Astrocyte (in vitro differentiated cells and primary cell): ENCODE results near the gene SALL2. TPM values are rescaled to one million over a fixed set of nuclear protein-coding genes. Genes with fewer than 3 reads are reported as not detected.
A peak's percentile ranks its signal among the peaks of the same experiment; 100 is the strongest.

Experiments used
- DNase-seq: peaks from one replicate; pipeline ENCODE4 v3.0.0-alpha.2; 2010; ENCODE audit warnings: low read depth
- FAIRE-seq: peaks from 2 replicates; lab custom pipeline; 2011; peaks lifted over from hg19 to GRCh38; lab: Jason Lieb, UNC
- H2AFZ ChIP-seq: 2 replicates; pipeline ENCODE4 v1.6.0; 2012; ENCODE audit warnings: low read depth, low read length, inconsistent platforms
- H3K27ac ChIP-seq: 2 replicates; pipeline ENCODE4 v1.5.1; 2011; ENCODE audit warnings: low read depth, low read length, inconsistent platforms
- H3K27me3 ChIP-seq: 2 replicates; pipeline ENCODE4 v1.6.0; 2011; ENCODE audit warnings: low read length, inconsistent platforms; ENCODE audit not compliant: insufficient read depth
- H3K36me3 ChIP-seq: 2 replicates; pipeline ENCODE4 v1.5.1; 2011; ENCODE audit warnings: low read length, inconsistent platforms; ENCODE audit not compliant: insufficient read depth
- H3K4me1 ChIP-seq: 2 replicates; pipeline ENCODE4 v1.5.1; 2011; ENCODE audit warnings: low read length, inconsistent platforms; ENCODE audit not compliant: insufficient read depth
- H3K4me2 ChIP-seq: 2 replicates; pipeline ENCODE4 v1.6.0; 2012; ENCODE audit warnings: low read length, inconsistent platforms
- H3K4me3 ChIP-seq: 2 replicates; pipeline ENCODE4 v1.5.1; 2011; ENCODE audit warnings: low read depth, mild to moderate bottlenecking, low read length, inconsistent platforms; ENCODE audit not compliant: insufficient read depth
- H3K79me2 ChIP-seq: 2 replicates; pipeline ENCODE4 v1.6.0; 2012; ENCODE audit warnings: mild to moderate bottlenecking, low read length, inconsistent platforms; ENCODE audit not compliant: insufficient read depth
- H3K9ac ChIP-seq: 2 replicates; pipeline ENCODE4 v1.6.0; 2012; ENCODE audit warnings: mild to moderate bottlenecking, low read length, inconsistent platforms
- H3K9me3 ChIP-seq: 2 replicates; pipeline ENCODE4 v1.5.1; 2012; ENCODE audit warnings: low read depth, mild to moderate bottlenecking, low read length, inconsistent platforms; ENCODE audit not compliant: insufficient read depth
- H4K20me1 ChIP-seq: 2 replicates; pipeline ENCODE4 v1.6.0; 2012; ENCODE audit warnings: low read length, inconsistent platforms; ENCODE audit not compliant: insufficient read depth
- H3K27ac Mint-ChIP-seq: one replicate; pipeline ENCODE4 v1.8.0; 2021; ENCODE audit warnings: mild to moderate bottlenecking, mixed read lengths; ENCODE audit not compliant: unreplicated experiment
- H3K27me3 Mint-ChIP-seq: one replicate; pipeline ENCODE4 v1.8.0; 2021; ENCODE audit warnings: low read depth, mixed read lengths; ENCODE audit not compliant: unreplicated experiment
- H3K36me3 Mint-ChIP-seq: one replicate; pipeline ENCODE4 v1.8.0; 2021; ENCODE audit warnings: low read depth, mixed read lengths; ENCODE audit not compliant: unreplicated experiment
- H3K4me1 Mint-ChIP-seq: one replicate; pipeline ENCODE4 v1.8.0; 2021; ENCODE audit warnings: low read depth, mixed read lengths; ENCODE audit not compliant: unreplicated experiment
- H3K4me3 Mint-ChIP-seq: one replicate; pipeline ENCODE4 v1.8.0; 2021; ENCODE audit warnings: mild to moderate bottlenecking, moderate library complexity, mixed read lengths; ENCODE audit not compliant: unreplicated experiment
- H3K9me3 Mint-ChIP-seq: one replicate; pipeline ENCODE4 v1.8.0; 2021; ENCODE audit warnings: mild to moderate bottlenecking, mixed read lengths; ENCODE audit not compliant: unreplicated experiment
- CTCF ChIP-seq: IDR thresholded peaks from 2 replicates; pipeline ENCODE4 v1.5.1; 2011; ENCODE audit warnings: low read depth, mild to moderate bottlenecking, inconsistent platforms, low read length, moderate library complexity; ENCODE audit not compliant: insufficient read depth
- EZH2 ChIP-seq: IDR thresholded peaks from 2 replicates; pipeline ENCODE4 v1.6.1; 2012; ENCODE audit warnings: mild to moderate bottlenecking, low read length, inconsistent platforms; ENCODE audit not compliant: insufficient read depth
- total RNA-seq: library from RNA; stranded (reverse); gene quantifications from 2 replicates; pipeline ENCODE4 v1.2.1, GENCODE V29; 2021

SALL2 gene
- total RNA-seq, 1 donor from 2014 or later = 34.5 TPM

- no peaks in the 10 kb centered on the region for H3K36me3 ChIP-seq
- H3K4me1 Mint-ChIP-seq = peaks cover 31% of the 10 kb centered on the region
Measured at GRCh38 chr14:21524575-21525490, 1.3 kb downstream of the SALL2 start.

GRCh38 chr14:21523203-21523602 lies 2.9 kb downstream of the SALL2 start:
- no peak overlapping the region for H3K27ac Mint-ChIP-seq
- peak overlapping the region; percentile 58 for H3K4me3 Mint-ChIP-seq
- H3K4me1 Mint-ChIP-seq = peaks cover 31% of the 10 kb centered on the region

More at GRCh38 chr14:21524575-21525490, 1.3 kb downstream of the SALL2 start:
- Histone ChIP-seq H3K4me3 (peak overlapping the region; percentile 60), H3K27ac (no peak overlapping the region), H3K4me2 (peak overlapping the region; percentile 91), H3K9ac (peak overlapping the region; percentile 84), H3K79me2 (peaks cover 4% of the 10 kb centered on the region), H2AFZ (peak overlapping the region; percentile 72), H3K4me1 (peaks cover 17% of the 10 kb centered on the region), H3K9me3 (no peaks in the 10 kb centered on the region), H4K20me1 (no peaks in the 10 kb centered on the region), H3K27me3 (no peaks in the 10 kb centered on the region)
- DNase-seq (no peak), FAIRE-seq (no peak)
- Mint-ChIP-seq H3K36me3 (peaks cover 18% of the 10 kb centered on the region), H3K27me3 (no peaks in the 10 kb centered on the region), H3K4me3 (peak overlapping the region; percentile 91), H3K9me3 (peaks cover 2% of the 10 kb centered on the region), H3K27ac (peak overlapping the region; percentile 84)
- TF ChIP-seq EZH2 = no peak
- no peak for TF ChIP-seq CTCF

More at GRCh38 chr14:21523203-21523602, 2.9 kb downstream of the SALL2 start:
- H3K36me3 ChIP-seq = no peaks in the 10 kb centered on the region
- FAIRE-seq (no peak), DNase-seq (no peak)
- no peaks in the 10 kb centered on the region for H3K27me3 ChIP-seq
- H3K4me1 ChIP-seq = peaks cover 17% of the 10 kb centered on the region
- peaks cover 2% of the 10 kb centered on the region for H3K9me3 Mint-ChIP-seq
- no peaks in the 10 kb centered on the region for H4K20me1 ChIP-seq
- H3K9me3 ChIP-seq = no peaks in the 10 kb centered on the region
- H3K27me3 Mint-ChIP-seq = no peaks in the 10 kb centered on the region
- no peak overlapping the region for H2AFZ ChIP-seq
- no peak overlapping the region for H3K4me2 ChIP-seq
- H3K27ac ChIP-seq = no peak overlapping the region
- no peak overlapping the region for H3K4me3 ChIP-seq
- peaks cover 4% of the 10 kb centered on the region for H3K79me2 ChIP-seq
- no peak for TF ChIP-seq EZH2
- no peak for TF ChIP-seq CTCF
- H3K9ac ChIP-seq = no peak overlapping the region
- peaks cover 18% of the 10 kb centered on the region for H3K36me3 Mint-ChIP-seq
